Measurements from ENCODE around the gene SNAI1. TPM values are rescaled to one million over a fixed set of nuclear protein-coding genes. Genes with fewer than 3 reads are reported as not detected.
"Not testable (repeated sequence)": the region's sequence is repeated elsewhere in the genome, so short reads cannot be mapped to it uniquely, and the experiment has no call there.

The SNAI1 gene
- total RNA-seq, 2 experiments from 2014 or later: 0.37 to 0.47 TPM

- H3K4me3 Mint-ChIP-seq: no peak overlapping the region
- ChIA-PET CTCF (interaction anchor here (1.3 to 3.2 kb wide), 5 partner anchors 13 to 204 kb away, joined by 3 to 17 read pairs (median 3); no protein-coding TSS in a partner anchor), POLR2A (no interaction called here)
These were observed 16.9 kb upstream of the SNAI1 start for GRCh38 chr20:49965781-49966305.

GRCh38 chr20:49966861-49967260 is 15.9 kb upstream of the SNAI1 start:
- no peaks in the 10 kb centered on the region for H3K9me3 Mint-ChIP-seq (ENCODE audit: insufficient read depth)
- ChIA-PET POLR2A (no interaction called here), CTCF (interaction anchor here (1.3 to 3.2 kb wide), 3 partner anchors 12 to 203 kb away, joined by 3 to 17 read pairs (median 3); no protein-coding TSS in a partner anchor)
- ATAC-seq (no peak), DNase-seq (no peak)
- no peaks in the 10 kb centered on the region for H3K27me3 Mint-ChIP-seq (ENCODE audit: low read depth)
- no peaks in the 10 kb centered on the region for H3K4me1 Mint-ChIP-seq (ENCODE audit: low read depth)
- H3K4me3 Mint-ChIP-seq: no peak overlapping the region
- no peak overlapping the region for H3K27ac Mint-ChIP-seq
- H3K36me3 Mint-ChIP-seq (ENCODE audit: low read depth): no peaks in the 10 kb centered on the region

More at GRCh38 chr20:49965781-49966305, 16.9 kb upstream of the SNAI1 start:
- DNase-seq: no peak
- no peaks in the 10 kb centered on the region for H3K9me3 Mint-ChIP-seq (ENCODE audit: insufficient read depth)
- H3K27ac Mint-ChIP-seq: no peak overlapping the region
- no peak for ATAC-seq
- H3K36me3 Mint-ChIP-seq (ENCODE audit: low read depth): peaks cover 1% of the 10 kb centered on the region
- no peaks in the 10 kb centered on the region for H3K27me3 Mint-ChIP-seq (ENCODE audit: low read depth)
- no peaks in the 10 kb centered on the region for H3K4me1 Mint-ChIP-seq (ENCODE audit: low read depth)

GRCh38 chr20:49969234-49969633 is 13.5 kb upstream of the SNAI1 start:
- no peaks in the 10 kb centered on the region for H3K4me1 Mint-ChIP-seq (ENCODE audit: low read depth)
- ATAC-seq: no peak
- ChIA-PET POLR2A (no interaction called here), CTCF (interaction anchor here (1.6 to 2.0 kb wide), 2 partner anchors 10 kb away, joined by 4 to 9 read pairs; no protein-coding TSS in a partner anchor)
- H3K9me3 Mint-ChIP-seq (ENCODE audit: insufficient read depth): no peaks in the 10 kb centered on the region
- no peak overlapping the region for H3K27ac Mint-ChIP-seq
- no peaks in the 10 kb centered on the region for H3K27me3 Mint-ChIP-seq (ENCODE audit: low read depth)
- H3K36me3 Mint-ChIP-seq (ENCODE audit: low read depth): no peaks in the 10 kb centered on the region
- no peak overlapping the region for H3K4me3 Mint-ChIP-seq
- DNase-seq: no peak

- DNase-seq: no peak
- Mint-ChIP-seq H3K27me3 (ENCODE audit: low read depth) (no peaks in the 10 kb centered on the region), H3K4me1 (ENCODE audit: low read depth) (no peaks in the 10 kb centered on the region), H3K9me3 (ENCODE audit: insufficient read depth) (no peaks in the 10 kb centered on the region), H3K4me3 (no peak overlapping the region), H3K36me3 (ENCODE audit: low read depth) (no peaks in the 10 kb centered on the region), H3K27ac (no peak overlapping the region)
- no peak for ATAC-seq
- CTCF ChIA-PET: interaction anchor here (0.9 to 2.0 kb wide), 3 partner anchors 9 to 200 kb away, joined by 3 to 9 read pairs (median 4); no protein-coding TSS in a partner anchor
- POLR2A ChIA-PET: no interaction called here
These were observed 12.8 kb upstream of the SNAI1 start for GRCh38 chr20:49969946-49970345.

- Mint-ChIP-seq H3K4me1 (ENCODE audit: low read depth) (no peaks in the 10 kb centered on the region), H3K27me3 (ENCODE audit: low read depth) (no peaks in the 10 kb centered on the region), H3K36me3 (ENCODE audit: low read depth) (no peaks in the 10 kb centered on the region), H3K9me3 (ENCODE audit: insufficient read depth) (no peaks in the 10 kb centered on the region), H3K27ac (no peak overlapping the region), H3K4me3 (no peak overlapping the region)
- ChIA-PET CTCF (interaction anchor here (0.7 to 2.0 kb wide), 4 partner anchors 9 to 199 kb away, joined by 3 to 9 read pairs (median 4); no protein-coding TSS in a partner anchor), POLR2A (interaction anchor here (0.6 kb wide), 1 partner anchor 21 kb away, joined by 4 read pairs; no protein-coding TSS in a partner anchor)
- ATAC-seq (no peak), DNase-seq (no peak)
These were observed 12.3 kb upstream of the SNAI1 start for GRCh38 chr20:49970498-49970897.

GRCh38 chr20:49973981-49974380 is 8.8 kb upstream of the SNAI1 start:
- DNase-seq (no peak), ATAC-seq (no peak)
- ChIA-PET CTCF (interaction anchor here (13.9 kb wide), 1 partner anchor 98 kb away, joined by 408 read pairs; no protein-coding TSS in a partner anchor), POLR2A (no interaction called here)
- Mint-ChIP-seq H3K4me3 (no peak overlapping the region), H3K36me3 (ENCODE audit: low read depth) (no peaks in the 10 kb centered on the region), H3K4me1 (ENCODE audit: low read depth) (peaks cover 4% of the 10 kb centered on the region), H3K27ac (no peak overlapping the region), H3K27me3 (ENCODE audit: low read depth) (no peaks in the 10 kb centered on the region), H3K9me3 (ENCODE audit: insufficient read depth) (no peaks in the 10 kb centered on the region)

GRCh38 chr20:49976542-49976941 is 6.2 kb upstream of the SNAI1 start:
- DNase-seq (no peak), ATAC-seq (no peak)
- ChIA-PET POLR2A (interaction anchor here (0.6 kb wide), 1 partner anchor 99 kb away, joined by 3 read pairs; no protein-coding TSS in a partner anchor), CTCF (interaction anchor here (0.8 to 13.9 kb wide), 8 partner anchors 12 to 765 kb away, joined by 3 to 408 read pairs (median 4); no protein-coding TSS in a partner anchor)
- peaks cover 14% of the 10 kb centered on the region for H3K27me3 Mint-ChIP-seq (ENCODE audit: low read depth)
- no peaks in the 10 kb centered on the region for H3K9me3 Mint-ChIP-seq (ENCODE audit: insufficient read depth)
- H3K36me3 Mint-ChIP-seq (ENCODE audit: low read depth): no peaks in the 10 kb centered on the region
- H3K4me1 Mint-ChIP-seq (ENCODE audit: low read depth): peaks cover 14% of the 10 kb centered on the region
- H3K27ac Mint-ChIP-seq: no peak overlapping the region
- no peak overlapping the region for H3K4me3 Mint-ChIP-seq

- ATAC-seq; H3K9me3 Mint-ChIP-seq (ENCODE audit: insufficient read depth); DNase-seq; H3K36me3 Mint-ChIP-seq (ENCODE audit: low read depth); POLR2A ChIA-PET; H3K4me3 Mint-ChIP-seq; H3K27ac Mint-ChIP-seq: not testable (repeated sequence)
- Mint-ChIP-seq H3K27me3 (ENCODE audit: low read depth) (peaks cover 20% of the 10 kb centered on the region), H3K4me1 (ENCODE audit: low read depth) (peaks cover 18% of the 10 kb centered on the region)
- CTCF ChIA-PET: interaction anchor here (0.9 to 13.9 kb wide), 6 partner anchors 13 to 487 kb away, joined by 4 to 408 read pairs (median 5); no protein-coding TSS in a partner anchor
These were observed 5.0 kb upstream of the SNAI1 start for GRCh38 chr20:49977740-49978139.

- ChIA-PET POLR2A (interaction anchor here (0.6 to 1.4 kb wide), 2 partner anchors 93 to 112 kb away, joined by 3 to 7 read pairs; no protein-coding TSS in a partner anchor), CTCF (interaction anchor here (0.7 to 13.9 kb wide), 47 partner anchors 8 to 591 kb away, joined by 3 to 408 read pairs (median 5); partner anchors contain the start of gene RNF114)
- Mint-ChIP-seq H3K36me3 (ENCODE audit: low read depth) (no peaks in the 10 kb centered on the region), H3K4me3 (no peak overlapping the region), H3K27ac (no peak overlapping the region), H3K4me1 (ENCODE audit: low read depth) (peaks cover 27% of the 10 kb centered on the region), H3K9me3 (ENCODE audit: insufficient read depth) (no peaks in the 10 kb centered on the region), H3K27me3 (ENCODE audit: low read depth) (peaks cover 20% of the 10 kb centered on the region)
- ATAC-seq (no peak), DNase-seq (no peak)
These were observed 4.1 kb upstream of the SNAI1 start for GRCh38 chr20:49978685-49979029.

- ChIA-PET CTCF (interaction anchor here (0.6 to 13.9 kb wide), 62 partner anchors 8 to 605 kb away, joined by 3 to 408 read pairs (median 4); partner anchors contain the start of gene RNF114), POLR2A (interaction anchor here (0.6 to 1.4 kb wide), 3 partner anchors 88 to 112 kb away, joined by 3 to 7 read pairs (median 3); no protein-coding TSS in a partner anchor)
- DNase-seq (peak; percentile 71), ATAC-seq (peak; percentile 35)
- peaks cover 20% of the 10 kb centered on the region for H3K27me3 Mint-ChIP-seq (ENCODE audit: low read depth)
- peaks cover 31% of the 10 kb centered on the region for H3K4me1 Mint-ChIP-seq (ENCODE audit: low read depth)
- H3K9me3 Mint-ChIP-seq (ENCODE audit: insufficient read depth): no peaks in the 10 kb centered on the region
- no peak overlapping the region for H3K27ac Mint-ChIP-seq
- no peaks in the 10 kb centered on the region for H3K36me3 Mint-ChIP-seq (ENCODE audit: low read depth)
- no peak overlapping the region for H3K4me3 Mint-ChIP-seq
These were observed 3.5 kb upstream of the SNAI1 start for GRCh38 chr20:49979030-49979832.

- ATAC-seq: no peak
- DNase-seq: no peak
- ChIA-PET POLR2A (interaction anchor here (1.3 kb wide), 1 partner anchor 91 kb away, joined by 4 read pairs; no protein-coding TSS in a partner anchor), CTCF (interaction anchor here (0.6 to 13.9 kb wide), 12 partner anchors 10 to 604 kb away, joined by 3 to 408 read pairs (median 10); no protein-coding TSS in a partner anchor)
- Mint-ChIP-seq H3K9me3 (ENCODE audit: insufficient read depth) (no peaks in the 10 kb centered on the region), H3K4me3 (no peak overlapping the region), H3K27ac (no peak overlapping the region), H3K27me3 (ENCODE audit: low read depth) (peaks cover 20% of the 10 kb centered on the region), H3K36me3 (ENCODE audit: low read depth) (no peaks in the 10 kb centered on the region), H3K4me1 (ENCODE audit: low read depth) (peaks cover 31% of the 10 kb centered on the region)
These were observed 2.4 kb upstream of the SNAI1 start for GRCh38 chr20:49980140-49981008.
